ENCODE results near the gene IGF1R. TPM values are rescaled to one million over a fixed set of nuclear protein-coding genes. Genes with fewer than 3 reads are reported as not detected.
A peak's percentile ranks its signal among the peaks of the same experiment; 100 is the strongest.

The IGF1R gene
- total and polyA plus RNA-seq, 2 of the 13 experiments (the other 11 are each of a cell fraction or from before 2014, with no cell fraction given): 15.9 to 18.4 TPM

GRCh38 chr15:98843844-98844243, 195.5 kb downstream of the IGF1R start (continued):
- no peak for TF ChIP-seq CREBL2 (CRISPR knock-in tag; IDR thresholded peaks at IDR 0.05; ENCODE audit: borderline replicate concordance)
- TF ChIP-seq ZBTB37 (CRISPR knock-in tag; IDR thresholded peaks at IDR 0.05): no peak
- no peak for TF ChIP-seq PATZ1 (CRISPR knock-in tag; IDR thresholded peaks at IDR 0.05)
- no peak for TF ChIP-seq BRD4 (CRISPR knock-in tag; IDR thresholded peaks at IDR 0.05)
- TF ChIP-seq ARID2 (CRISPR knock-in tag; IDR thresholded peaks at IDR 0.05; ENCODE audit: borderline replicate concordance): no peak
- 0 out of 2 replicates have a peak, but pooled peaks have one; percentile 51 for TF ChIP-seq KLF9 (CRISPR knock-in tag; IDR thresholded peaks at IDR 0.05; ENCODE audit: low read depth)
- TF ChIP-seq KAT2B (IDR thresholded peaks at IDR 0.05; ENCODE audit: borderline replicate concordance, low read depth, low read length): peak; percentile 66; the same call in 1 of the 2 replicates
- TF ChIP-seq ZNF616 (CRISPR knock-in tag; IDR thresholded peaks at IDR 0.05; ENCODE audit: low read depth): no peak
- no peak for TF ChIP-seq CBX2 (IDR thresholded peaks at IDR 0.05; ENCODE audit: low read depth, low read length)
- no peak for TF ChIP-seq CBX2 (CRISPR knock-in tag; IDR thresholded peaks at IDR 0.05; ENCODE audit: low read depth)
- no peak for TF ChIP-seq ZNF441 (CRISPR knock-in tag; IDR thresholded peaks at IDR 0.05; ENCODE audit: borderline replicate concordance)
- TF ChIP-seq ZNF775 (CRISPR knock-in tag; IDR thresholded peaks at IDR 0.05; ENCODE audit: borderline replicate concordance): no peak
- peak; percentile 42; the same call in 1 of the 2 replicates for TF ChIP-seq IRF2 (CRISPR knock-in tag; IDR thresholded peaks at IDR 0.05)
- no peak for TF ChIP-seq HNF4A (CRISPR knock-in tag; IDR thresholded peaks at IDR 0.05)
- TF ChIP-seq ZFP91 (CRISPR knock-in tag; IDR thresholded peaks at IDR 0.05; ENCODE audit: borderline replicate concordance): no peak
- no peak for TF ChIP-seq ZNF30 (CRISPR knock-in tag; IDR thresholded peaks at IDR 0.05)
- no peak for TF ChIP-seq ZNF230 (CRISPR knock-in tag; IDR thresholded peaks at IDR 0.05)
- no peak for TF ChIP-seq ZNF704 (CRISPR knock-in tag; IDR thresholded peaks at IDR 0.05; ENCODE audit: borderline replicate concordance)
- no peak for TF ChIP-seq ZNF468 (CRISPR knock-in tag; IDR thresholded peaks at IDR 0.05)
- TF ChIP-seq ZSCAN5A (CRISPR knock-in tag; IDR thresholded peaks at IDR 0.05; ENCODE audit: borderline replicate concordance): no peak
- TF ChIP-seq RAD21 (CRISPR knock-in tag; IDR thresholded peaks at IDR 0.05): no peak
- 0 out of 2 replicates have a peak, but pooled peaks have one; percentile 30 for TF ChIP-seq HMG20B (CRISPR knock-in tag; conservative IDR thresholded peaks at IDR 0.05)
- TF ChIP-seq PHB2 (IDR thresholded peaks at IDR 0.05; ENCODE audit: partially characterized antibody): no peak
- no peak for TF ChIP-seq ETV6 (CRISPR knock-in tag; conservative IDR thresholded peaks at IDR 0.05)
